DOHH2 (cell line): ENCODE measurements around the gene CRYBG2.

Source experiments
- CTCF ChIP-seq: fragments of 200-600 bp; sonication (generic); IDR thresholded peaks from one replicate; pipeline ENCODE4 v1.5.1; 2014; ENCODE audit warnings: antibody characterized with exemption, mild to moderate bottlenecking, low read depth, low read length; ENCODE audit not compliant: poor library complexity, severe bottlenecking
- EZH2phosphoT487 ChIP-seq: fragments of 200-600 bp; sonication (generic); IDR thresholded peaks from 2 replicates; pipeline ENCODE4 v1.6.1; 2017; ENCODE audit warnings: borderline replicate concordance, mild to moderate bottlenecking, antibody characterized with exemption, low read length, moderate library complexity, mixed read lengths

GRCh38 chr1:26368486-26368885 is 14.6 kb upstream of the CRYBG2 start:
- TF ChIP-seq CTCF, result no peak
- TF ChIP-seq EZH2phosphoT487, result no peak
